HL-60 (cell line): Measurements from ENCODE around the gene AKAP13.
"Not testable (repeated sequence)": the region's sequence is repeated elsewhere in the genome, so short reads cannot be mapped to it uniquely, and the experiment has no call there.

Experiments used
- DNase-seq, 2 experiments: peaks; one replicate each; pipeline ENCODE4 v3.0.0-alpha.2; 2010 to 2020; ENCODE audit warnings: low read depth in 1 of 2, low spot score in 1 of 2
- H3K27ac ChIP-seq: fragments of 250-450 bp; sonication (Bioruptor Pico); replicated peaks from 2 replicates; pipeline ENCODE4 v1.5.1; 2020; ENCODE audit warnings: mild to moderate bottlenecking, moderate library complexity
- H3K27me3 ChIP-seq: fragments of 250-450 bp; sonication (Bioruptor Pico); 2 replicates; pipeline ENCODE4 v1.5.1; 2021; ENCODE audit warnings: mild to moderate bottlenecking, moderate library complexity; ENCODE audit not compliant: insufficient read depth, poor library complexity, severe bottlenecking
- H3K4me3 ChIP-seq: replicated peaks from 2 replicates; pipeline ENCODE4 v1.5.1; 2011; ENCODE audit warnings: mild to moderate bottlenecking, control low read depth, low read length; ENCODE audit not compliant: insufficient read depth
- CTCF ChIP-seq: IDR thresholded peaks from one replicate; pipeline ENCODE4 v1.5.1; 2011; ENCODE audit warnings: low read length, control low read depth, inconsistent platforms; ENCODE audit not compliant: insufficient read depth
- GABPA ChIP-seq: IDR thresholded peaks from 2 replicates; pipeline ENCODE4 v1.6.1; 2012; ENCODE audit warnings: low read depth
- POLR2AphosphoS5 ChIP-seq: IDR thresholded peaks from 2 replicates; pipeline ENCODE4 v1.6.1; 2012; ENCODE audit warnings: low read depth
- REST ChIP-seq: IDR thresholded peaks from 2 replicates; pipeline ENCODE4 v1.6.1; 2012; ENCODE audit warnings: low read depth; ENCODE audit not compliant: insufficient replicate concordance
- SPI1 ChIP-seq: IDR thresholded peaks from 2 replicates; pipeline ENCODE4 v1.6.1; 2012; ENCODE audit warnings: low read depth, mild to moderate bottlenecking, borderline replicate concordance

AKAP13 gene

GRCh38 chr15:85531083-85531482, 150.7 kb downstream of the AKAP13 start:
- Histone ChIP-seq H3K4me3 (no peak overlapping the region), H3K27me3 (no peaks in the 10 kb centered on the region), H3K27ac (no peak overlapping the region)
- no peak for DNase-seq
- TF ChIP-seq SPI1: no peak
- no peak for TF ChIP-seq CTCF
- TF ChIP-seq GABPA: no peak
- TF ChIP-seq POLR2AphosphoS5: no peak

- Histone ChIP-seq H3K4me3 (no peak overlapping the region), H3K27ac (no peak overlapping the region), H3K27me3 (no peaks in the 10 kb centered on the region)
- no peak for TF ChIP-seq REST
- no peak for TF ChIP-seq SPI1
- no peak for TF ChIP-seq POLR2AphosphoS5
- no peak for TF ChIP-seq CTCF
- TF ChIP-seq GABPA: no peak
- no peak for DNase-seq
These were observed 152.3 kb downstream of the AKAP13 start for GRCh38 chr15:85532689-85533088.

- no peak for TF ChIP-seq CTCF
- no peak for TF ChIP-seq GABPA
- TF ChIP-seq POLR2AphosphoS5: no peak
- peak; percentile 60; the same call in 1 of the 2 replicates for TF ChIP-seq SPI1
- TF ChIP-seq REST: no peak
- DNase-seq: peak in 1 of 2 experiments; percentile 61
- H3K27ac ChIP-seq: peak overlapping the region; percentile 76
- H3K4me3 ChIP-seq: no peak overlapping the region
- H3K27me3 ChIP-seq: no peaks in the 10 kb centered on the region
These were observed 153.6 kb downstream of the AKAP13 start for GRCh38 chr15:85534031-85534430.

- H3K4me3 ChIP-seq, H3K27me3 ChIP-seq: not testable (repeated sequence)
- DNase-seq: peak; percentile 68 to 85
- TF ChIP-seq SPI1: peak; percentile 93
- H3K27ac ChIP-seq: peak overlapping the region; percentile 76
These were observed 155.3 kb downstream of the AKAP13 start for GRCh38 chr15:85535533-85536330.
